ENCODE measurements around the gene COPS9. TPM values are rescaled to one million over a fixed set of nuclear protein-coding genes. Genes with fewer than 3 reads are reported as not detected.

COPS9 gene
- total and polyA plus RNA-seq, 5 donors from 2014 or later, result 77.6 to 330 (median 326) TPM

- H3K36me3 Mint-ChIP-seq, result no peaks in the 10 kb centered on the region
- no peak for ATAC-seq (ENCODE audit: low read depth in 2 of 2)
- Histone ChIP-seq H3K4me3 (ENCODE audit: low read depth, low read length) (no peak overlapping the region), H3K36me3 (ENCODE audit: control insufficient read depth, insufficient read depth, low read length) (no peaks in the 10 kb centered on the region), H3K9me3 (ENCODE audit: control insufficient read depth in 2 of 2, low read length in 2 of 2) (no peaks in the 10 kb centered on the region), H3K4me1 (ENCODE audit: control insufficient read depth, insufficient read depth, low read length, poor library complexity, severe bottlenecking) (no peaks in the 10 kb centered on the region), H3K27ac (ENCODE audit: insufficient read depth, low read length, poor library complexity, severe bottlenecking) (no peak overlapping the region), H3K27me3 (ENCODE audit: control insufficient read depth, insufficient read depth, low read length) (peaks cover 4% of the 10 kb centered on the region)
- H3K9me3 Mint-ChIP-seq, result no peaks in the 10 kb centered on the region
- H3K4me3 Mint-ChIP-seq, result no peak overlapping the region
- H3K27me3 Mint-ChIP-seq, result no peaks in the 10 kb centered on the region
- DNase-seq, result no peak
- H3K4me1 Mint-ChIP-seq, result no peaks in the 10 kb centered on the region
- H3K27ac Mint-ChIP-seq, result no peak overlapping the region
These were observed 32.6 kb upstream of the COPS9 start for GRCh38 chr2:240168546-240169361.

DNA sequence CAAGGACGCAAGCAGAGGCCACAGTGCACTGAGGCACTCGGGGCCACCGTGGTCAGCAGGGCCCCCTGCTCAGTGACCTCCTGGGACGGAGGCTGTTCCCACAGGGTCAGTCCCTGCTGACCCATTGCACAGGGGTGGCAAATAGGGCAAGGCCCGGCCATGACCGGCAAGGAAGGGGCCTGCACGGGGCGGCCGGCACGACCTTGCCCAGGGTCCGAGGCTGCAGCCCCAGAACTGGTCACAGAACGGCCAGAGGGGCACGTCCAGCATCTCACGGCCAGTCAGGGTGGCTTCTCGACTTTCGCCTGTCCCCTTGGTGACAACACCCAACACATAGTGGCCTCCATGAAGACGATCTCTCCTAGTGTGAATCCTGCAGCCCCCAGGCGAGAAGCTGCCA lies 31.9 kb upstream of the COPS9 start:
- no peak overlapping the region for H3K4me3 ChIP-seq (ENCODE audit: low read depth, low read length)
- Mint-ChIP-seq H3K4me1 (no peaks in the 10 kb centered on the region), H3K27ac (no peak overlapping the region), H3K9me3 (no peaks in the 10 kb centered on the region), H3K4me3 (no peak overlapping the region), H3K27me3 (no peaks in the 10 kb centered on the region), H3K36me3 (no peaks in the 10 kb centered on the region)
- no peaks in the 10 kb centered on the region for H3K9me3 ChIP-seq (ENCODE audit: control insufficient read depth in 2 of 2, low read length in 2 of 2)
- ATAC-seq (ENCODE audit: low read depth in 2 of 2) (no peak), DNase-seq (no peak)
- no peaks in the 10 kb centered on the region for H3K4me1 ChIP-seq (ENCODE audit: control insufficient read depth, insufficient read depth, low read length, poor library complexity, severe bottlenecking)
- H3K27me3 ChIP-seq (ENCODE audit: control insufficient read depth, insufficient read depth, low read length), result peaks cover 4% of the 10 kb centered on the region
- H3K27ac ChIP-seq (ENCODE audit: insufficient read depth, low read length, poor library complexity, severe bottlenecking), result no peak overlapping the region
- H3K36me3 ChIP-seq (ENCODE audit: control insufficient read depth, insufficient read depth, low read length), result no peaks in the 10 kb centered on the region

- Mint-ChIP-seq H3K27ac (no peak overlapping the region), H3K4me1 (no peaks in the 10 kb centered on the region), H3K36me3 (no peaks in the 10 kb centered on the region), H3K4me3 (no peak overlapping the region), H3K9me3 (peaks cover 0 to 2% (median 0%) of the 10 kb centered on the region in 7 donors), H3K27me3 (no peaks in the 10 kb centered on the region)
- H3K27me3 ChIP-seq (ENCODE audit: control insufficient read depth, insufficient read depth, low read length), result peaks cover 4% of the 10 kb centered on the region
- no peak overlapping the region for H3K27ac ChIP-seq (ENCODE audit: insufficient read depth, low read length, poor library complexity, severe bottlenecking)
- no peaks in the 10 kb centered on the region for H3K4me1 ChIP-seq (ENCODE audit: control insufficient read depth, insufficient read depth, low read length, poor library complexity, severe bottlenecking)
- ATAC-seq (ENCODE audit: low read depth in 2 of 2) (no peak), DNase-seq (no peak)
- no peaks in the 10 kb centered on the region for H3K9me3 ChIP-seq (ENCODE audit: control insufficient read depth in 2 of 2, low read length in 2 of 2)
- H3K4me3 ChIP-seq (ENCODE audit: low read depth, low read length), result no peak overlapping the region
- no peaks in the 10 kb centered on the region for H3K36me3 ChIP-seq (ENCODE audit: control insufficient read depth, insufficient read depth, low read length)
These were observed 31.4 kb upstream of the COPS9 start for GRCh38 chr2:240167588-240167880.

DNA sequence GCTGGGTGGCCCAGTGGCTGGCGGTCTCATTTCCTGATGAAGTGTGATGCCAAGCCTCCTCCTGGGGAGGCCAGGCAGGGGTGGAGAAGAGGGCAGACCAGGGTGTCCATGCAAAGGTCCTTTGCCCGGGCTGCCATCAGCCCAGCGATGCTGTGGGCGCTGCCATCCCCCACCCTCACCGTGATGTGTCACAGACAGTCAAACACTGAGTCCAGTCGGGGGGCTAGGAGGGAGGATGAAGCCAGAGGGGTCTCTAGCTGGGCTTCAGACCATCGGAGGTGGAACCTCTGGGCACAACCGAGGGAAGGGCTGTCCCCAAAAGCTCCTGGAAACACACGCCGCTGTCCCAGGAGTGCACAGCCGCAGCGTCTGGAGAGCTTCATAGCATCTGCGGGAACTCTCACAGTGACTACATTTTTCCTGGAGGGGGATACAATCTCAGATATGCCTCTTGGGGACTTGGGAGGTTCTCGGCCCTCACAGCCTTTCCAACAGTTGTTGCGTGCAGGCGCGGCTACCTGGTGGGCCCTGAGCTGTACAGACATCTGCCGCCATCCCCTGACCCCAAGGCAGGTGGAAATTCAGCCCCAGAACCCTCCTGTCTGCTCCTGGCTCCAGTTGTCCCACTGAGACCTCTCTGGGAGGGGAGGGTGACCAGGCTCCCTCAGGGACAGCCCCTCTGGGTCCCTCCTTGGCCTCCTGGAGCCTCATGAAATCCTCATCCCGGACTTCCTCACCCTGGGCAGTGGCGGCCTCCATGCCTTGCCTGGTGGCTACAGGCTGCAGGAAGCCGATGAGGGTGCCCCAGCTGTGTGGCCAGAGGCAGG lies 30.9 kb upstream of the COPS9 start:
- H3K4me1 Mint-ChIP-seq, result no peaks in the 10 kb centered on the region
- Histone ChIP-seq H3K27me3 (ENCODE audit: control insufficient read depth, insufficient read depth, low read length) (peaks cover 4% of the 10 kb centered on the region), H3K9me3 (ENCODE audit: control insufficient read depth in 2 of 2, low read length in 2 of 2) (no peaks in the 10 kb centered on the region), H3K36me3 (ENCODE audit: control insufficient read depth, insufficient read depth, low read length) (no peaks in the 10 kb centered on the region), H3K4me1 (ENCODE audit: control insufficient read depth, insufficient read depth, low read length, poor library complexity, severe bottlenecking) (no peaks in the 10 kb centered on the region), H3K27ac (ENCODE audit: insufficient read depth, low read length, poor library complexity, severe bottlenecking) (no peak overlapping the region), H3K4me3 (ENCODE audit: low read depth, low read length) (no peak overlapping the region)
- no peak for ATAC-seq (ENCODE audit: low read depth in 2 of 2)
- no peak overlapping the region for H3K4me3 Mint-ChIP-seq
- H3K27me3 Mint-ChIP-seq, result no peaks in the 10 kb centered on the region
- H3K9me3 Mint-ChIP-seq, result peaks cover 0 to 2% (median 0%) of the 10 kb centered on the region in 7 donors
- H3K36me3 Mint-ChIP-seq, result no peaks in the 10 kb centered on the region
- no peak for DNase-seq
- H3K27ac Mint-ChIP-seq, result no peak overlapping the region

DNA sequence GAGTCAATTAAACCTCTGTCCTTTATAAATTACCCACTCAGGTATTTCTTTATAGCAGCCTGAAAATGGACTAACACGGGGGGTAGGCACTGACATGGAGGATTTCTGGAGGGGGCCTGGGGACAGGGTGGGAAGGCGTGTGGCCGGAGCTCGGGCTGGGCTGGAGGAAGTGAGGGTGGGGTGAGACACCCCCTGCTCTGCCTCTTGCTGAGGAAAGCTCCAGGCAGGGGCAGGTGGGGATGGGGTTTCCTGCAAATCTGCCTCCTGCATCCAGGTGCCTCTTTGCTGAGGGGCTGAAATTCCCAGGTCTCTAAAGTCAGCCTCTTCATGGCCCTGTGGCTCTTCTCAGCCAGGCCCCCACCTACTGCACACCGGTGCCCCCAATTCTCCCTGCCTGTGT lies 30.1 kb upstream of the COPS9 start:
- Histone ChIP-seq H3K27ac (ENCODE audit: insufficient read depth, low read length, poor library complexity, severe bottlenecking) (no peak overlapping the region), H3K4me1 (ENCODE audit: control insufficient read depth, insufficient read depth, low read length, poor library complexity, severe bottlenecking) (no peaks in the 10 kb centered on the region), H3K27me3 (ENCODE audit: control insufficient read depth, insufficient read depth, low read length) (peaks cover under 1% of the 10 kb centered on the region), H3K9me3 (ENCODE audit: control insufficient read depth in 2 of 2, low read length in 2 of 2) (no peaks in the 10 kb centered on the region), H3K36me3 (ENCODE audit: control insufficient read depth, insufficient read depth, low read length) (no peaks in the 10 kb centered on the region), H3K4me3 (ENCODE audit: low read depth, low read length) (no peak overlapping the region)
- ATAC-seq (ENCODE audit: low read depth in 2 of 2) (no peak), DNase-seq (no peak)
- no peaks in the 10 kb centered on the region for H3K27me3 Mint-ChIP-seq
- H3K4me3 Mint-ChIP-seq, result no peak overlapping the region
- no peak overlapping the region for H3K27ac Mint-ChIP-seq
- no peaks in the 10 kb centered on the region for H3K36me3 Mint-ChIP-seq
- peaks cover 0 to 2% (median 0%) of the 10 kb centered on the region in 7 donors for H3K9me3 Mint-ChIP-seq
- no peaks in the 10 kb centered on the region for H3K4me1 Mint-ChIP-seq

GRCh38 chr2:240165661-240166060 lies 29.6 kb upstream of the COPS9 start:
- no peaks in the 10 kb centered on the region for H3K36me3 Mint-ChIP-seq
- Histone ChIP-seq H3K27me3 (ENCODE audit: control insufficient read depth, insufficient read depth, low read length) (no peaks in the 10 kb centered on the region), H3K27ac (ENCODE audit: insufficient read depth, low read length, poor library complexity, severe bottlenecking) (no peak overlapping the region)

GRCh38 chr2:240165034-240165433 lies 28.9 kb upstream of the COPS9 start:
- ATAC-seq (ENCODE audit: low read depth in 2 of 2), result no peak

More at GRCh38 chr2:240165661-240166060, 29.6 kb upstream of the COPS9 start:
- Histone ChIP-seq H3K9me3 (ENCODE audit: control insufficient read depth in 2 of 2, low read length in 2 of 2) (no peaks in the 10 kb centered on the region), H3K36me3 (ENCODE audit: control insufficient read depth, insufficient read depth, low read length) (no peaks in the 10 kb centered on the region), H3K4me1 (ENCODE audit: control insufficient read depth, insufficient read depth, low read length, poor library complexity, severe bottlenecking) (no peaks in the 10 kb centered on the region), H3K4me3 (ENCODE audit: low read depth, low read length) (no peak overlapping the region)
- Mint-ChIP-seq H3K27ac (no peak overlapping the region), H3K4me1 (no peaks in the 10 kb centered on the region), H3K4me3 (no peak overlapping the region), H3K9me3 (peaks cover 0 to 2% (median 0%) of the 10 kb centered on the region in 7 donors), H3K27me3 (no peaks in the 10 kb centered on the region)
- no peak for DNase-seq
- ATAC-seq (ENCODE audit: low read depth in 2 of 2), result no peak

More at GRCh38 chr2:240165034-240165433, 28.9 kb upstream of the COPS9 start:
- H3K4me3 Mint-ChIP-seq, result no peak overlapping the region
- H3K4me1 Mint-ChIP-seq, result no peaks in the 10 kb centered on the region
- H3K36me3 Mint-ChIP-seq, result no peaks in the 10 kb centered on the region
- no peak overlapping the region for H3K27ac ChIP-seq (ENCODE audit: insufficient read depth, low read length, poor library complexity, severe bottlenecking)
- H3K27me3 ChIP-seq (ENCODE audit: control insufficient read depth, insufficient read depth, low read length), result no peaks in the 10 kb centered on the region
- no peaks in the 10 kb centered on the region for H3K9me3 ChIP-seq (ENCODE audit: control insufficient read depth in 2 of 2, low read length in 2 of 2)
- H3K4me3 ChIP-seq (ENCODE audit: low read depth, low read length), result no peak overlapping the region
- no peak overlapping the region for H3K27ac Mint-ChIP-seq
- H3K27me3 Mint-ChIP-seq, result no peaks in the 10 kb centered on the region
- no peaks in the 10 kb centered on the region for H3K4me1 ChIP-seq (ENCODE audit: control insufficient read depth, insufficient read depth, low read length, poor library complexity, severe bottlenecking)
- H3K36me3 ChIP-seq (ENCODE audit: control insufficient read depth, insufficient read depth, low read length), result no peaks in the 10 kb centered on the region
- DNase-seq, result no peak
- H3K9me3 Mint-ChIP-seq, result peaks cover 0 to 2% (median 0%) of the 10 kb centered on the region in 7 donors

All from CD4-positive, CD25-positive, alpha-beta regulatory T cell (primary cell).